ENCODE data around the gene SYT9.
"Not testable (repeated sequence)": the region's sequence is repeated elsewhere in the genome, so short reads cannot be mapped to it uniquely, and the experiment has no call there.

SYT9 gene

GRCh38 chr11:7272373-7272772 is 20.7 kb downstream of the SYT9 start:
- no peak for DNase-seq (ENCODE audit: low read depth in 2 of 2)

DNA sequence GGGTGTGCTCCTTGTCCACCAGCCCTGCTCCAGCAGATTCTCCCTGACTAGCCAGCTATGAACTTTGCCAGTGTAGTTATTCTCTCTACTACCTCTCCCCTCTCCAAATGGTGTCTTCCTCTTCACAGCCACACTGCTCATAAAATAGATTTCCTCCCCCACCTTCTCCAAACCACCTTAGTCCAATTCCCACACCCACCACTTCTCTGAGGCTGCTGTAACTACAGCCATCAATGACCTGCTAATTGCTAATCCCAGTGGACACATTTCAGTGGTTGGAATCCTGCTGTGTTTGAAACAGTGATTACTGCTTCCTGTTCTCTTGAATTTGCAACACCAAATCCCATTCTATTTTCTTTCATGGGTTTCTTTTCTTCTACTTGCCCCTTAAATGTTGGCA is 23.4 kb downstream of the SYT9 start:
- no peak for DNase-seq (ENCODE audit: low read depth in 2 of 2)

- DNase-seq (ENCODE audit: low read depth in 2 of 2) = no peak
Observed at GRCh38 chr11:7278314-7278917, 26.7 kb downstream of the SYT9 start.

- no peak for DNase-seq (ENCODE audit: low read depth in 2 of 2)
Observed at GRCh38 chr11:7279676-7280075, 28.0 kb downstream of the SYT9 start.

- DNase-seq (ENCODE audit: low read depth in 2 of 2) = no peak
Observed at GRCh38 chr11:7281079-7281478, 29.4 kb downstream of the SYT9 start.

DNA sequence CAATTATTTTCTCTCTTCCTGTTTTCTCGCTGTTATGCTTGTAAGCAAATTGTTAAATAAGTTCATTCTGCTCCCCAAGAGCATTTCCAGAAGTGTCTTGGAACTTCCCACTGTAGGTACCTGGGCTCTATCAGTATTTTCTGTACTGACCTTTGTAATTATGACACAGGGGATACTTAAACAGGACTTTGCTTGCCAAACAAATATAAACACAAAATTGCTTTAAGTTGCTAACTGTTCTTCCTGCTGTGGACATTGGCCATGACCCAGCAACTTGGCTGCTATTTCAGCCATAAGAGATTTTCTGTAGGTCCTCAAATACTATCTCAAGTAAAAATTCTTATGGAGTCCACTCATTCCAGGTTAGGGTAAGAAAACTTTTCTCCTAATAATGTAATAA is 30.1 kb downstream of the SYT9 start:
- no peak for DNase-seq (ENCODE audit: low read depth in 2 of 2)

DNA sequence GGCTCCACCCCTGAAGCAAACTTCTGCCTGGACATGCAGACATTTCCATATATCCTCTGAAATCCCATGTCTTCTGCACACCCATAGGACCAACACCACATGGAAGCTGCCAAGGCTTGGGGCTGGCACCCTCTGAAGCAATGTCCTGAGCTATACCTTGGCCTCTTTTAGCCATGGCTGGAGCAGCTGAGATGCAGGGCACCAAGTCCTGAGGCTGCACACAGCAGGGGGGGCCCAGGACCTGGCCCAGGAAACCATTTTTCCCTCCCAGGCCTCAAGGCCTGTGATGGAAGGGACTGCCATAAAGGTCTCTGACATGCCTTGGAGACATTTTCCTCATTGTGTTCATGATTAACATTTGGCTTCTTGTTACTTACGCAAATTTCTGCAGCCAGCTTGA is 34.5 kb downstream of the SYT9 start:
- DNase-seq (ENCODE audit: low read depth in 2 of 2) = no peak

GRCh38 chr11:7291100-7291829 is 39.6 kb downstream of the SYT9 start:
- DNase-seq (ENCODE audit: low read depth in 2 of 2) = no peak

GRCh38 chr11:7292922-7293321 is 41.2 kb downstream of the SYT9 start:
- no peak for DNase-seq (ENCODE audit: low read depth in 2 of 2)

DNA sequence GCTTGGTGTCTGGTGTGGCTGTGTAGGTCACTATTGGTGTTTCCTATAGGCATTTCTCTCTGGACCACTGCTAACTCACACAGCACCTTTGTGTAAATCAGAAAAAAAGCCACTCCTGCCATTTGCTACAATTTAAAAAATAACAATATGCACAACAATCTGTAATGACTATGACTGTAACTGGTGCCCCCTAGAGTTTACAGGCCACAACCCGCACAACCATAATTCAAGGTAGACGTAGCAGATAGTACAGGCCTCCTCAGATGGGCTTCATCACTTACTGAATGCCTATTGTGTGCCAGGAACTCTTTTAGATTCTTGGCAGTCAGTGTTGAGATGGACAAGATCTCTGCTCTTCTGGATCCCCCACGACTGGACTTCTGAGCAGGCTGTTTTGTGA is 47.7 kb downstream of the SYT9 start:
- no peak for DNase-seq (ENCODE audit: low read depth in 2 of 2)

GRCh38 chr11:7300281-7300680 is 48.6 kb downstream of the SYT9 start:
- DNase-seq (ENCODE audit: low read depth in 2 of 2) = no peak

DNA sequence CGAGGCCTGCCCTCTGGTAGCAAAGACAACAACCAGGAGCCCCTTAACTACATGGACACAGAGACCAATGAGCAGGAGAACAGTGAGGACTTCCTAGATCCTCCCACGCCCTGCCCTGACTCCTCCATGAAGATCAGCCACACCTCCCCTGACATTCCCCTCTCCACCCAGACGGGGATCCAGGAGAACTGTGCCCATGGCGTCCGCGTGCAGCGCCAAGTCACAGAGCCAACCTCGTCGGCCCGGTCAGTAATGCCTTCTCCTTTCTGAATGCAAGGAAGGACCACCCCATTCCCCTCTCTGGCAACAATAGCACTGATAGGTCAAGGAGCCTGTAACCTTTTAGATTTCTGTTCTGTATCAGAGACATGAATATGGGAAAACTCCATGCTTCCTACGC is 51.4 kb downstream of the SYT9 start:
- DNase-seq (ENCODE audit: low read depth in 2 of 2) = no peak

- DNase-seq (ENCODE audit: low read depth in 2 of 2) = no peak
Observed at GRCh38 chr11:7306900-7307299, 55.2 kb downstream of the SYT9 start.

GRCh38 chr11:7307836-7308235 is 56.1 kb downstream of the SYT9 start:
- DNase-seq (ENCODE audit: low read depth in 2 of 2) = no peak

DNA sequence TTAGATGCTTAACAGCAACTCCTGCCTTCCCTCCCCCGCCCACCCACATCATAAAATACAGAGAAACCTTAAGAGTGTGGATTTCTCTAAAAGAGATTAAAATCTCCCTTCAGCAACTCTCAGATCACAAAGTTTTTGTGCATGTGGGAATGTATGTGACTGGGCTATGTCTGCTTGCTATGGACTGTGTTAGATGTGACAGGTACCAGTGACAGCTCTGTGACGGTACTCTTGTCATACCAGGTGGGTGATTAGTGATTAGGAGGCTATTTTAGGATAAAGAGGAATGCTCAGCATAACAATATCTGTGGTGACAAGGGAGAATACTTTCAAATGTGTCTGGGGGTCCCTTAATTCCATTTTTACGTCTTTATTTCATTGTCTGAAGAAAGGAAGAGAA is 60.2 kb downstream of the SYT9 start:
- no peak for DNase-seq (ENCODE audit: low read depth in 2 of 2)

GRCh38 chr11:7314811-7315604 is 63.3 kb downstream of the SYT9 start:
- no peak for DNase-seq (ENCODE audit: low read depth in 2 of 2)

DNA sequence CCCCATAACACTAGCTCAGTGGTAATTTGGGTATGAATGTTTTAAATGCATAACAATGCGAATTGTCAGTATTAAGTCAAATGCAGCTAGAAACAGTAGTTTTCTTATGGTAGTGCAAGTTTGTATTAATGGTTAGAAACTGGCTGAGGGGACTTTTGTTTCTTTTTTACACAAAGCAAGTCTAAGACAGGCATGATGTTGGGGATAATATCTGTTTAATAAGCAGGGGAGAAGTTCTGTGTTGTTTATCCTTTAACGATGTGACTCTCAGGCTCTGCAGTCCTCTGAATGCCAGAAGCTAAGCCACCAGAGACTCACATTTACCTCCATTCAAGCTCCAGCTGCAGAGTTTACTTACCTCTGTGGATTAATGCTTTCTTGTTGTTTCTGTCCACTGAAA is 67.8 kb downstream of the SYT9 start:
- no peak for DNase-seq (ENCODE audit: low read depth in 2 of 2)

DNA sequence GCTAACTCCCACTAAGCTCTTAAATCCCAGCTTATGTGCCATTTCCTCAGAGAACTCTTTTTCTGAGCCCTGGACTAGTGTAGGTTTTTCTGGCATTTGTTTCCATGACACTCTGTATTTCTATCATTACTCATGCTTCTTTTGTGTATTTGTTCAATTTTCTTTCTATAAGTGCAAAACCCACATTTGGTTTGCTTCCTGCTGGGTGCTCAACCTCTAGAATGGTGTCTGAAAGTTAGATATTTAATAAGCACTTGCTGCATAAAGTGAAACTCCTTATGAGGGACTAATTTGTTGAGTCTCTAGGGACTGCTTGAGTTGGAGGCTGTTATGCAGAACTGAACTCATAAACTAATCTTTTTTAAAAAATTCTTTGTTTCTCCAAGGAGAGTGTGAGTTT is 68.6 kb downstream of the SYT9 start:
- DNase-seq (ENCODE audit: low read depth in 2 of 2) = no peak

- DNase-seq (ENCODE audit: low read depth in 2 of 2) = no peak
Observed at GRCh38 chr11:7321473-7322450, 70.1 kb downstream of the SYT9 start.

GRCh38 chr11:7332451-7332850 is 80.7 kb downstream of the SYT9 start:
- DNase-seq (ENCODE audit: low read depth in 2 of 2) = no peak

GRCh38 chr11:7332962-7333361 is 81.3 kb downstream of the SYT9 start:
- no peak for DNase-seq (ENCODE audit: low read depth in 2 of 2)

- not testable (repeated sequence) for DNase-seq (ENCODE audit: low read depth in 2 of 2)
Observed at GRCh38 chr11:7335442-7335841, 83.7 kb downstream of the SYT9 start.
